HCT116 (cell line): ENCODE measurements around the gene MYL5.
"Not testable (repeated sequence)": the region's sequence is repeated elsewhere in the genome, so short reads cannot be mapped to it uniquely, and the experiment has no call there.

Experiments
- EZH2phosphoT487 ChIP-seq: fragments of 200-600 bp; IDR thresholded peaks from 2 replicates; pipeline ENCODE4 v1.6.1; 2018; ENCODE audit warnings: antibody characterized with exemption, borderline replicate concordance
- POLR2A ChIP-seq: IDR thresholded peaks from 2 replicates; pipeline ENCODE4 v1.7.0; 2011; ENCODE audit warnings: borderline replicate concordance; ENCODE audit not compliant: insufficient read depth, insufficient read length; ENCODE audit errors: extremely low read depth
- POLR2AphosphoS5 ChIP-seq: IDR thresholded peaks from 2 replicates; pipeline ENCODE4 v1.6.1; 2011; ENCODE audit warnings: mild to moderate bottlenecking, low read depth, low read length, moderate library complexity
- RAD21 ChIP-seq: IDR thresholded peaks from 2 replicates; pipeline ENCODE4 v1.6.1; 2012; ENCODE audit warnings: low read depth, mild to moderate bottlenecking
- SP1 ChIP-seq: IDR thresholded peaks from 2 replicates; pipeline ENCODE4 v1.6.1; 2012; ENCODE audit warnings: low read depth
- YY1 ChIP-seq: IDR thresholded peaks from 2 replicates; pipeline ENCODE4 v1.6.1; 2011; ENCODE audit warnings: low read length, low read depth, moderate library complexity, mild to moderate bottlenecking; ENCODE audit not compliant: insufficient replicate concordance; ENCODE audit errors: extremely low read depth
- TF ChIP-seq, protein P1 (sequence below), 3 experiments: fragments of 200-600 bp in 1 of 3; sonication (generic) in 1 of 3; IDR thresholded peaks in 2 of 3; conservative IDR thresholded peaks in 1 of 3; 2 replicates each; pipeline ENCODE4 v1.5.1; 2012 to 2017; ENCODE audit warnings: low read depth in 2 of 3, low read length in 2 of 3, antibody characterized with exemption in 1 of 3, borderline replicate concordance in 1 of 3, control low read depth in 1 of 3, mild to moderate bottlenecking in 1 of 3, mixed read lengths in 1 of 3, mixed run types in 1 of 3, moderate library complexity in 1 of 3; ENCODE audit not compliant: insufficient read depth in 1 of 3
- TF ChIP-seq, protein P2 (sequence below): IDR thresholded peaks from 2 replicates; pipeline ENCODE4 v1.6.1; 2012
- TF ChIP-seq, protein P3 (sequence below): IDR thresholded peaks from 2 replicates; pipeline ENCODE4 v1.6.1; 2012; ENCODE audit warnings: low read depth

DNA sequence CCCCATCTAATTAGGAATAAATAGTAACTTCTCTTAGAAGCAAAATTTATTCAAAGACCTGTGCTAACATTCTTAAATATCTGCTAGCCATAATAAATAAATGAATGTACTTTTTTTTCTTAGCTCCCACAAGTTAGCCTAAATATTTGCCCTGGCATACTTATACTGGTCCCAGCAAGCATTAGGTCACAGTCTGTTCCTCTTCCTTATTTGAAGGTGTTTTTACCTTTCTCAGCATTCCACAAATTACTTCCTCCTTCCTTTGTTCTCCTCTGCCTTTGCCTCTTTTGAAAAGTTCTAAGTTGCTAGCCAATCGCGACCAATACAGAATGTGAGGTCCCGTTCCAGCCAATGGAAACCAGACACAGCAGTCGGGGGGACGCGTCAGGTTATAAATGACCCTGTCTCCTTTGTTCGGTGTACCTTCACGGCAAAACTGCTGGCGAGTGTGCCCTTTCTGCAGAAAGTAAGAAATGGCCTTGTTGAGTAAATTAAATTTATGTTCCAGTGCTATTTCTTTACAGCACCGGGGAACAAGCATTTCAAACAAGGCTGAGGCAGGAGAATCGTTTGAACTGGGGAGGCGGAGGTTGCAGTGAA, 20.1 kb downstream of the MYL5 start:
- TF ChIP-seq, protein P1, sequence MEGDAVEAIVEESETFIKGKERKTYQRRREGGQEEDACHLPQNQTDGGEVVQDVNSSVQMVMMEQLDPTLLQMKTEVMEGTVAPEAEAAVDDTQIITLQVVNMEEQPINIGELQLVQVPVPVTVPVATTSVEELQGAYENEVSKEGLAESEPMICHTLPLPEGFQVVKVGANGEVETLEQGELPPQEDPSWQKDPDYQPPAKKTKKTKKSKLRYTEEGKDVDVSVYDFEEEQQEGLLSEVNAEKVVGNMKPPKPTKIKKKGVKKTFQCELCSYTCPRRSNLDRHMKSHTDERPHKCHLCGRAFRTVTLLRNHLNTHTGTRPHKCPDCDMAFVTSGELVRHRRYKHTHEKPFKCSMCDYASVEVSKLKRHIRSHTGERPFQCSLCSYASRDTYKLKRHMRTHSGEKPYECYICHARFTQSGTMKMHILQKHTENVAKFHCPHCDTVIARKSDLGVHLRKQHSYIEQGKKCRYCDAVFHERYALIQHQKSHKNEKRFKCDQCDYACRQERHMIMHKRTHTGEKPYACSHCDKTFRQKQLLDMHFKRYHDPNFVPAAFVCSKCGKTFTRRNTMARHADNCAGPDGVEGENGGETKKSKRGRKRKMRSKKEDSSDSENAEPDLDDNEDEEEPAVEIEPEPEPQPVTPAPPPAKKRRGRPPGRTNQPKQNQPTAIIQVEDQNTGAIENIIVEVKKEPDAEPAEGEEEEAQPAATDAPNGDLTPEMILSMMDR (IDR thresholded peaks at IDR 0.05 in 2 of 3, conservative IDR thresholded peaks at IDR 0.05 in 1 of 3; ENCODE audit: borderline replicate concordance in 1 of 3, insufficient read depth in 1 of 3, low read depth in 2 of 3, low read length in 2 of 3), result not testable (repeated sequence)
- TF ChIP-seq SP1, POLR2A, EZH2phosphoT487, YY1, POLR2AphosphoS5, RAD21: not testable (repeated sequence)
- TF ChIP-seq, protein P2, sequence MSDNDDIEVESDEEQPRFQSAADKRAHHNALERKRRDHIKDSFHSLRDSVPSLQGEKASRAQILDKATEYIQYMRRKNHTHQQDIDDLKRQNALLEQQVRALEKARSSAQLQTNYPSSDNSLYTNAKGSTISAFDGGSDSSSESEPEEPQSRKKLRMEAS, result not testable (repeated sequence)
- TF ChIP-seq, protein P3, sequence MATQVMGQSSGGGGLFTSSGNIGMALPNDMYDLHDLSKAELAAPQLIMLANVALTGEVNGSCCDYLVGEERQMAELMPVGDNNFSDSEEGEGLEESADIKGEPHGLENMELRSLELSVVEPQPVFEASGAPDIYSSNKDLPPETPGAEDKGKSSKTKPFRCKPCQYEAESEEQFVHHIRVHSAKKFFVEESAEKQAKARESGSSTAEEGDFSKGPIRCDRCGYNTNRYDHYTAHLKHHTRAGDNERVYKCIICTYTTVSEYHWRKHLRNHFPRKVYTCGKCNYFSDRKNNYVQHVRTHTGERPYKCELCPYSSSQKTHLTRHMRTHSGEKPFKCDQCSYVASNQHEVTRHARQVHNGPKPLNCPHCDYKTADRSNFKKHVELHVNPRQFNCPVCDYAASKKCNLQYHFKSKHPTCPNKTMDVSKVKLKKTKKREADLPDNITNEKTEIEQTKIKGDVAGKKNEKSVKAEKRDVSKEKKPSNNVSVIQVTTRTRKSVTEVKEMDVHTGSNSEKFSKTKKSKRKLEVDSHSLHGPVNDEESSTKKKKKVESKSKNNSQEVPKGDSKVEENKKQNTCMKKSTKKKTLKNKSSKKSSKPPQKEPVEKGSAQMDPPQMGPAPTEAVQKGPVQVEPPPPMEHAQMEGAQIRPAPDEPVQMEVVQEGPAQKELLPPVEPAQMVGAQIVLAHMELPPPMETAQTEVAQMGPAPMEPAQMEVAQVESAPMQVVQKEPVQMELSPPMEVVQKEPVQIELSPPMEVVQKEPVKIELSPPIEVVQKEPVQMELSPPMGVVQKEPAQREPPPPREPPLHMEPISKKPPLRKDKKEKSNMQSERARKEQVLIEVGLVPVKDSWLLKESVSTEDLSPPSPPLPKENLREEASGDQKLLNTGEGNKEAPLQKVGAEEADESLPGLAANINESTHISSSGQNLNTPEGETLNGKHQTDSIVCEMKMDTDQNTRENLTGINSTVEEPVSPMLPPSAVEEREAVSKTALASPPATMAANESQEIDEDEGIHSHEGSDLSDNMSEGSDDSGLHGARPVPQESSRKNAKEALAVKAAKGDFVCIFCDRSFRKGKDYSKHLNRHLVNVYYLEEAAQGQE, result not testable (repeated sequence)
